ENCODE results near the gene PI3. TPM values are rescaled to one million over a fixed set of nuclear protein-coding genes. Genes with fewer than 3 reads are reported as not detected.

The PI3 gene
- total and polyA plus RNA-seq, 2 donors from 2014 or later, result 8.7 TPM; not detected in 1

- no peak for TF ChIP-seq CTCF (IDR thresholded peaks at IDR 0.05; ENCODE audit: borderline replicate concordance, extremely low read depth, insufficient read depth)
- Histone ChIP-seq H3K4me3 (ENCODE audit: low read length in 3 of 3) (no peak overlapping the region), H3K27ac (ENCODE audit: low read depth in 2 of 2, low read length in 2 of 2) (no peak overlapping the region), H3K36me3 (ENCODE audit: control insufficient read depth in 2 of 3, insufficient read depth in 3 of 3, low read length in 3 of 3) (no peaks in the 10 kb centered on the region), H3K4me1 (ENCODE audit: control insufficient read depth in 2 of 3, insufficient read depth in 2 of 3, low read depth in 1 of 3, low read length in 3 of 3) (no peaks in the 10 kb centered on the region), H3K9ac (ENCODE audit: low read length in 3 of 3) (no peak overlapping the region), H3K9me3 (ENCODE audit: control insufficient read depth in 2 of 3, insufficient read depth in 1 of 3, low read length in 3 of 3) (peaks cover 0 to 2% (median 0%) of the 10 kb centered on the region in 3 donors), H3K27me3 (ENCODE audit: control insufficient read depth, insufficient read depth, low read length) (no peaks in the 10 kb centered on the region)
- DNase-seq (no peak), FAIRE-seq (no peak)
- intact Hi-C loops (cut with DNase I), result no loop called here
These were observed 9.8 kb upstream of the PI3 start for GRCh38 chr20:45164906-45165305.

- Histone ChIP-seq H3K4me1 (ENCODE audit: control insufficient read depth in 2 of 3, insufficient read depth in 2 of 3, low read depth in 1 of 3, low read length in 3 of 3) (no peaks in the 10 kb centered on the region), H3K9ac (ENCODE audit: low read length in 3 of 3) (no peak overlapping the region), H3K4me3 (ENCODE audit: low read length in 3 of 3) (no peak overlapping the region), H3K27me3 (ENCODE audit: control insufficient read depth, insufficient read depth, low read length) (no peaks in the 10 kb centered on the region), H3K27ac (ENCODE audit: low read depth in 2 of 2, low read length in 2 of 2) (no peak overlapping the region), H3K9me3 (ENCODE audit: control insufficient read depth in 2 of 3, insufficient read depth in 1 of 3, low read length in 3 of 3) (no peaks in the 10 kb centered on the region), H3K36me3 (ENCODE audit: control insufficient read depth in 2 of 3, insufficient read depth in 3 of 3, low read length in 3 of 3) (no peaks in the 10 kb centered on the region)
- FAIRE-seq (no peak), DNase-seq (no peak)
- intact Hi-C loops (cut with DNase I), result no loop called here
- no peak for TF ChIP-seq CTCF (IDR thresholded peaks at IDR 0.05; ENCODE audit: borderline replicate concordance, extremely low read depth, insufficient read depth)
These were observed 1.2 kb upstream of the PI3 start for GRCh38 chr20:45173522-45173921.

- H3K27me3 ChIP-seq (ENCODE audit: control insufficient read depth, insufficient read depth, low read length), result no peaks in the 10 kb centered on the region
- no peak for FAIRE-seq
- no peaks in the 10 kb centered on the region for H3K4me1 ChIP-seq (ENCODE audit: control insufficient read depth in 2 of 3, insufficient read depth in 2 of 3, low read depth in 1 of 3, low read length in 3 of 3)
- no peaks in the 10 kb centered on the region for H3K36me3 ChIP-seq (ENCODE audit: control insufficient read depth in 2 of 3, insufficient read depth in 3 of 3, low read length in 3 of 3)
- no peaks in the 10 kb centered on the region for H3K9me3 ChIP-seq (ENCODE audit: control insufficient read depth in 2 of 3, insufficient read depth in 1 of 3, low read length in 3 of 3)
- intact Hi-C loops (cut with DNase I), result no loop called here
- no peak for DNase-seq
- H3K9ac ChIP-seq (ENCODE audit: low read length in 3 of 3), result no peak overlapping the region
- no peak overlapping the region for H3K27ac ChIP-seq (ENCODE audit: low read depth in 2 of 2, low read length in 2 of 2)
- H3K4me3 ChIP-seq (ENCODE audit: low read length in 3 of 3), result no peak overlapping the region
- TF ChIP-seq CTCF (IDR thresholded peaks at IDR 0.05; ENCODE audit: borderline replicate concordance, extremely low read depth, insufficient read depth), result no peak
These were observed 2.0 kb downstream of the PI3 start for GRCh38 chr20:45176526-45177267.

All from kidney (tissue), 14 donors.